Medulla oblongata (tissue), 1 donor: ENCODE data around the gene FADS3.

Experiments
- DNase-seq: peaks from one replicate; pipeline ENCODE4 v3.0.0-alpha.2; 2015; ENCODE audit errors: extremely low spot score

Gene FADS3

GRCh38 chr11:61855939-61856680 lies 35.2 kb downstream of the FADS3 start:
- no peak for DNase-seq

DNA sequence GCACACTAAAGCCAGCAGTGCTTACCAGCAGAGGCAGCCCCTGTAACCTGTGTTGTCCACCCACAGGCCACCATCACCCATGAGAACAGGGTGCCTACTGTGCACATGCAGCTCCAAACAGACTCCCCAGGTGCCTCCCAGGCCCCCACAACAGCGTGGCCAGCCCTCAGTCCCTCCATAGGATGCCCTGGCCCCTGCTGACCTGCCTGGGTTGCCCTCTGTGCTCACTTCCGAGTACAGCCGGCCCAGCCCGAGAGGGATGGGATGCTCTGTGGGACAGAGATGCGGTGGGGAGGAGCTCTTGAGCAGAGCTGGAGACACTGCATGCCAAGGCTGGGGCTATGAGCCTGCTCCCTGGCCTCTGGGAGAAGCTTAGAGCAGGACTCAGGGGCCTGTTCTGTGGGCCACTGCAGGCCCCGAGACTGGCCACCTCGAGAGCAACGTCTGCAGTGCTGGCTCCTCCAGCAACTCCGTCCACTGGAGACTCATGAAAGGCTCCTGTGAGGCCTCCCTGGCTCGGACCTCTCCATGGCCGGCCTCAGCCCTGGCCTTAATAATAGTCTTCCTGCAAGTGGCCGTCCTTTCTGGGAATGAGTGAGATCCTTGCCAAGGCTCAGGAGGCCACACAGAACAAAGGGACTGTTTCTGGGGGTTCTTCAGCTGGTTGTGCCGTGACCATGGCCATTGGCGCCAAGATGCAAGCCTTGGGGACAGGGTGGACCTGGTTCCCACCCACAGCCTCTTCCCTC lies 36.2 kb downstream of the FADS3 start:
- peak; percentile 36 for DNase-seq

DNA sequence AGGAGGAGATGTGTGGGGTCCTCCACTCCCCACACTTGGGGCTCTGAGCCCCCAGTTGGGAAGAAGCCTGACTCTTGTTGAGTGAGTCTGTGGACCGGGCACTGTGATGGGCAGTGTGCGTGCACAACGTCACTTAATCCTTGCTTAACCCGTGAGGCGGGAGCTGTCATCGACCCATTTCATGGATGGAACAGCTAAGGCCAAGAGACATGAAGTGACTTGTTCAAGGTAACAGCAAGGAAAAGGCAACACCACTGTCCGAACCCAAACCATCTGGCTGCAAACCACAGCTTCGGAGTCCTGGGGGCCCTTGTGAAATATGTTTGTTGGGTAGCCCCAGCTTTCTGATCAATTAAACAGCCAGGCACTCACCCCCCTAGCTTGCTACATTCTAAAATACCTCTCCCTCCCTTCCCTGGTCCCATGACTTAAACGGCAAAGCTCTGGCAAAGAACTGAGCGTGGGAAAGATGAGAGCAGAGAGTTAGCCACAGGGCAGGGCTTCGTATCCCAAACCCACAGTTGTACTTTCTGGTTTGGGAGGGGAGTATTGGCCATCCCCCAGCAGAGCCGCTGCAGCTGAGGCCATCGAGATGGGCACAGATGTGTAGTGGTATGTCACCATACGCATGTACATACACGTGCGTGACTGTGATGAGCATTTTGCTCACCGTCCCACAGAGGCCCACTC lies 37.0 kb downstream of the FADS3 start:
- DNase-seq: no peak

GRCh38 chr11:61853698-61854169 lies 37.6 kb downstream of the FADS3 start:
- peak; percentile 71 for DNase-seq

DNA sequence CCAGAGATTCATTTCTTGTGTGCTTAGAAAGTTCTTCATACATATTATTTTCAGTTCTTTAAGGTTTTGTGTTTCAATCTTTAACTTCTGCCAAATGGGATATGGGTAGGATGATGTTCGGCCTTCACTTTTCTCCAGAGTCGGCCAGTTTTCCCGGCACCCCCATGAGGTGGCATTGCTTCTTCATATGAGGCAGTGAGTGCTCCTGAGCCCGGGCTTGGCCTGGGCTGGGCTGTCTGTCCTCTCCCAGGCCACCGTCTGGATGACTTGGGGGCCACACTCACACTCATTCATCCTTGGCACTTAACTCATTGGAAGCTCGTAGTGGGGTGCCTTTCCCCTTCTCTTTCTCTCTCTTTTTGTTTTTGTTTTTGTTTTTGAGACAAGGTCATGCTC lies 39.4 kb downstream of the FADS3 start:
- DNase-seq: no peak

DNA sequence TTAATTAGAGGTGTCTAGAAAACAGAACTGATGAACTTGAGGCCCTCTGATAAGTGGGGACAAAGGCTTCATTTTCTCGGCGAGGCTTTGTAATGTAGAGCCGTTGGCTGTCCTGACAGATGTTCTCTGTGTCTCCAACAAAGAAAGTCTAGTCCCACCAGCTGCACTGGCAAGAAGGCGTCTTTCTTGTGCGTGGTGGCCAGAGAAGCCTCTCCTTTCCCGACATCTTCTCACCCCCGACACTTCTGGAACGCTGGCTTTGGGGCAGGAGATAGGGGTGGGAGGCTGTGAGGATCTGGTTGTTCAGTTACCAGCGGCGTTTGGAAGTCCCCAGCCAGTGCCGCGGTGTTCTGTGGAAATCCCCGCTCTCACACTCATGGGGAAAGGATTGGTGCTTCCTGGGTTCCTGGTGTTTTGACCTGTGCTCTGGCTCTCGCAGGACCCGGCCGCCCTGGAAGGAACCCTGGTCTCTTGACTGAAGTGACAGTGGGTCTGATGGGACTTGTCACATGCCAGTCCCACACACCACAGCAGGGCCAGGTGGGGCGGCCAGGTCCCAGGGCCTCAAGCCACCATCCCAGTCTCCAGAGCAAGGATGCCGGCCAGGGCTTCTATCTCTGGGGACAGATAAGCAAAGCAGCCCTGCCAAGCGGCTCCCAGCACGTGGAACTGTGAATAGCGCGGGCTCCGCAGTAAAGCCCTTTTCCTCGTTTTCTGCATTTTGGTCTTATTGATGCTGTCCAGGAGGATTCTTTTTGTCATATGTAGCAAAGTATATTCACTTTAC lies 40.0 kb downstream of the FADS3 start:
- peak; percentile 78 for DNase-seq

DNA sequence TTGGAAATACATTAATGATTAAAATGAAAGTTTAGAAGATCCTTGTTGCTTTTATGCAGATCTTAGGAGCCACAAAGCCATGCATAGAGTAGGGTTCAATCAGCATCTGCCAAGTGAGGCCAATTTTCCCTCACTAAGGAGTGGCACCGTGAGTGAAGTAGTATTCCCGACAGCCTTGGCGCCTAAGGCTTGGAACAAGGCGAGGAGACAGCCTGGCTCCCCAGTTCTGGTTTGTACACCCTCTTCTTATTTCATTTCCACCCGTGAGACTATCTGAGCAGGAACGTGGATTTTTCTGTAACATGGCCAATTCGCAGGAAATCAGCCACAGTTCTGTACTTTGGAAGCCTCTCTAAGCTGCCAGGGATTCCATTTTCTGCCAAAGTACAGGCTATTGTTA lies 40.7 kb downstream of the FADS3 start:
- DNase-seq: no peak

DNA sequence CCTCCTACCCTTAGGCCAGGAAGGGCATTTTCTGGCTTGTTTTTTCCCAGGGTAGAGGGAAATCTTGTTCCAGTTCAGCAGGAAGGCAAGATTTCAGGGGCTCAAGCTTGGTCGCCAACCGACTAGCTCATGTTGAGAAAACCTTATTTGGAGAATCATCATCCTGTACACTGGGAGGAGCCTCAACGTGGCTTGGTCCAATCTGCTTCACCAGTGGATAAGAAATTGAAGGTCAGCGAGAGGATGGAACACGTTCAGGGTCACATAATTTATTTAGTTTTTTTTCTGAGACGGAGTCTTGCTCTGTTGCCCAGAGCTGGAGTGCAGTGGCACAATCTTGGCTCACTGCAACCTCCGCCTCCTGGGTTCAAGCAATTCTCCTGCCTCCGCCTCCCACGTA lies 42.7 kb downstream of the FADS3 start:
- no peak for DNase-seq

DNA sequence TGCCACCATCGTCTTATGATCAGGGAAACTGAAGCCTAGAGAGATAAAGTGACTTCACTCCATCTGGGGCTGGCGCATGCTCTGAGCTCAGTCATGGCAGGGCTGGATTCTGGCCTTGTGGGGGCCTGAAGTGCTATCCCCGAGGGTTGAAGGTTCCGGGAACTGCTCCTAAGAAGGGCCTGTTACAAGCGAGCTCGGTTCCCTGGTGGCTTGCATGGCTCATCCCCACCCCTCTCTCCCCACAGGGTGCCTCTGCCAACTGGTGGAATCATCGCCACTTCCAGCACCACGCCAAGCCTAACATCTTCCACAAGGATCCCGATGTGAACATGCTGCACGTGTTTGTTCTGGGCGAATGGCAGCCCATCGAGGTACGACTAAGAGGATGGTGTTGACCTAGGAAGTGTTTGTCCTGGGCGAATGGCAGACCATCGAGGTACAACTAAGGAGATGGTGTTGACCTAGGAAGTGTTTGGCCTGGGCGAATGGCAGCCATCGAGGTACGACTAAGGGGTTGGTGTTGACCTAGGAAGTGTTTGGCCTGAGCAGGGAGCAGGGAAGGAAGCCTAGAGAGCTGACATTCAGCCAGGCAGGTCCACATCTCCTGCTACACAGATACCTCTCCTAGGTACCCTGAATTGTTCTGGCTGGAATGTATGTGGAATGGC lies 43.3 kb downstream of the FADS3 start:
- DNase-seq: no peak

- no peak for DNase-seq
Observed at GRCh38 chr11:61846362-61847020, 44.9 kb downstream of the FADS3 start.

DNA sequence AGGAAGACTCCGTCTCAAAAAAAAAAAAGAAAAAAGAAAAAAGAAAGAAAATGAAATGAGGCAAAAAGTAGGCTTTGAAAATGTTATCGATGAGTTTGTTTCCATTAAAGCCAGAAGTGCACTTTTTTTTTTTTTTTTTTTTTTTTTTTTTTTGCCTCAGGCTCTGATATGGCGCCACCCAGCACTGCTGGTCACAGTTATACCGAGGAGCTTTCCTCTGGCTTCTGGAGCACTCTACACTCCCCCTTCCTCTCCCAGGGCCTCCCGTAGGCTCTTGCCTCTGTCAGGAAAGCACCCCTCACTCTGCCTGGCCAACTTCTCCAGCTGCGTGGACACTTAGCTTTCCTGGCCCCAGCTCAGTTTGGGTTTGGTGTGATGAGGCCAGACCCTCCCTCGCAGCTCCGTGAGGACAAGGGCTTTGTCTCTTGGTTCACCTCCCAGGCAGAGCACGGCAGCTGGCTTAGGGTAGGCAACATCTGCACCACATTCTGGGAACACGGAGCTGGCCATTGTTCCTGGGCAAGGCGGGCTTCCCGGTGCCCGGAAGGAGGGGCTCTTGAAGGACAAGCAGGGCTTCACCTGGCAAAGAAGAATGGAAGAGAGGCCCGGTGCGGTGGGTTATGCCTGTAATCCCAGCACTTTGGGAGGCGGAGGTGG lies 46.3 kb downstream of the FADS3 start:
- no peak for DNase-seq

DNA sequence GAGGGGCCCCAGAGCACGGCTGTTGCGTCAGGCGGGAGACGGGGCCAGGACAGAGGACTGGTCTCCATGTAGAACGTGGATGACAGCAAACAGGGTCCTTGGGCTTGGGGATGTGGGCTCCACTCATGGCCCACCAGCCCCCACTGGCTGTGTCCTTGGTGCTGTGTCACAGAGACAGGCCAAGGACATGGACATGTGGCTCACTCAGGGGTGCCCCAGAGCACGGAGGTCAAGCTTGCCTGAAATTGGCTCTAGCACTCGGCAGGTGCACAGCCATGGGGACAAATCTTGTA lies 48.9 kb downstream of the FADS3 start:
- DNase-seq: no peak

DNA sequence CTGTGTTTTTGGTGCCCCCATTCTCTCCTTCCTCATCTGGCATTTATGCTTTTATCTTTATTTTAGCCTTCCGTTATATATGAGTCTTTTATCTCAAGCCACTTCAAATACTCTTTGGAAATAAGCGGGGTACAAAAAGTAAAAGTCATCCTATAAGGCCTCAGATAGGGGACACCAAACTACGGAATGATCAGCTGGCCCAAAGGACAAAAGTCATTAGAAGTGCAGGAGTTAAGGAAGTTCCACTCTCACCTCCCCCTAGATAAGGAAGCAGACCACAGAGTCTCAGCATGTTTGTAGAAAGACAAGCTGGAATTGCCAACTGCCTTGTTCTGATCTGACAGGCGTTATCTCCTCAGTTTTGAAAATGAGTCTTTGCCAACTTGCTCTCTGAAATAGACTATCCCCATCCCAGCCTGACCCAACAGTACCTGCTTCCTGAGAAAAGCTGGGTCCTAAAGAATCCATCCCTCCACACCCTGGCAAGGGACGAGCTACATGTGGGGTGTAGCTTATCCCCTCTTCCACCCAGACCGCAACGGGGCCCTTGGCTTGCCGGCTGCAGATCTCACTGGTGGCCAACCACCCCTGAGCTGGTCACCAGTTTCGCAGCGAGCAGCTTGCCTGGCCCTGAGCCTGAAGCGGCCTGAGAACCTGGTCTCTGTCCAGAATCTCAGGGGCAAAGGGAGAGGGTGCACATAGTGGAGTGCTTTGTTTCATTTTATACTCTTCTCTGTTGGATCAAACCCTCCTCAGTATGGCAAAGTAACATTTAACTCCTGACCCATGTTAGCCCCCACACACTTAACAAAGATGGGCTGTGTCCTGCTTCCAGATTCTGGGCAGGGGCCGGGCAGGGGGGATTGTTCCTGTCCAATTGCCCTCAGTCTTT lies 49.5 kb downstream of the FADS3 start:
- peak; percentile 68 for DNase-seq

GRCh38 chr11:61840371-61840770 lies 51.0 kb downstream of the FADS3 start:
- no peak for DNase-seq

- DNase-seq: no peak
Observed at GRCh38 chr11:61839742-61840141, 51.6 kb downstream of the FADS3 start.

GRCh38 chr11:61838921-61839320 lies 52.4 kb downstream of the FADS3 start:
- DNase-seq: no peak

DNA sequence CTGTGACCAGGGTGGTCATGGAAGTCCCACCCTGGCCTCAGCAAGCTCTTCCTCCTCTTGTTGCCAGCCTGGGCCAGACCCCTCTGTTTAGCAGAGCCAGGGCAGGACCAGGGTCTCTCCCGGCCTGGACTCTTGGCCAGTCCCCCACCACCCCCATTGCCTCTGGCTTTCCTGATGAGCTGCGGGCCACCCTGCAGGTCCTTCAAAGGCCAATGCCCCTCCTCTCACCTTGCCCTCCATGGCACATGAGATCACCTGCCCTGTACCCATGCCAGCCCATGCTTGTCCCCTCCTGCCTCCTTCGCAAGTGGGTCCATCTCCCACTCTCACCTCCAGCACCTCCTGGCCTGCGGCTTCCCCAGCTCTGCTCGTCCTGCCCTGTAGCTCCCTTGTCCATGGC lies 52.8 kb downstream of the FADS3 start:
- DNase-seq: no peak

- DNase-seq: no peak
Observed at GRCh38 chr11:61837411-61838005, 53.8 kb downstream of the FADS3 start.

GRCh38 chr11:61836193-61836592 lies 55.2 kb downstream of the FADS3 start:
- DNase-seq: no peak
